Posterior vena cava (tissue), 2 donors: Measurements from ENCODE around the gene ACOT6. TPM values are rescaled to one million over a fixed set of nuclear protein-coding genes. Genes with fewer than 3 reads are reported as not detected.

Source experiments
- DNase-seq: peaks from one replicate; pipeline ENCODE4 v3.0.0-alpha.2; 2020; ENCODE audit warnings: low spot score
- intact Hi-C, 2 donors: fragments of 100-400 bp; cut with DNase I; formaldehyde crosslinking; loops; one replicate each; pipeline versions ENCODE4 v1.14.1 to v1.14.2; 2022 to 2023
- total RNA-seq, 2 donors: library from RNA; stranded (reverse); fragmentation: NEBNext Ultra II Directional; extraction: Animal tissue kit (Norgen Biotek cat#: 25700); gene quantifications; one replicate each; pipeline ENCODE4 v1.2.1, GENCODE V29; 2021
- donor health status: DM: yes; HTN: yes; CAD: no.
- donor health status: DM: yes; HTN: yes; CAD: no.

Gene ACOT6
- total RNA-seq, 2 donors from 2014 or later, result not detected

DNA sequence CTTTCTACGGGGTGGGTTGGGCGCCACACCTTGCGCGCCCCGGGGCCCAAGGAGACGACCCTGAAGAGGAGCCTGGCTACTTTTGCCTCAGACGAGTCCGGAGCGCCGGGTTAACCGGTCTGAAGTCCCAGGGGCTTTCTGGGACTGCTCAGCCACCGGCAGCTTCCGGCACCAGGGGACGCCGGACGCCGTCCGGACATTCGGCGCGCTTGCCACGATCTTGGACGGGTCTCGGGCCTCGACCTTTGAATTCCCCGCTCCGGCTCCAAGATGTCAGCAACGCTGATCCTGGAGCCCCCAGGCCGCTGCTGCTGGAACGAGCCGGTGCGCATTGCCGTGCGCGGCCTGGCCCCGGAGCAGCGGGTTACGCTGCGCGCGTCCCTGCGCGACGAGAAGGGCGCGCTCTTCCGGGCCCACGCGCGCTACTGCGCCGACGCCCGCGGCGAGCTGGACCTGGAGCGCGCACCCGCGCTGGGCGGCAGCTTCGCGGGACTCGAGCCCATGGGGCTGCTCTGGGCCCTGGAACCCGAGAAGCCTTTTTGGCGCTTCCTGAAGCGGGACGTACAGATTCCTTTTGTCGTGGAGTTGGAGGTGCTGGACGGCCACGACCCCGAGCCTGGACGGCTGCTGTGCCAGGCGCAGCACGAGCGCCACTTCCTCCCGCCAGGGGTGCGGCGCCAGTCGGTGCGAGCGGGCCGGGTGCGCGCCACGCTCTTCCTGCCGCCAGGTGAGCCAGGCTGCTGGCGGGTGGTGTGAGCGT lies 20.4 kb upstream of the ACOT6 start, which contains the start of gene ACOT4:
ACOT4 (plus strand) TSS at position 184 of the 760 bp plus-strand sequence; CDS start at position 271, 87 bp downstream.
- intact Hi-C loops, result no loop called here
- DNase-seq, result peak; percentile 79

DNA sequence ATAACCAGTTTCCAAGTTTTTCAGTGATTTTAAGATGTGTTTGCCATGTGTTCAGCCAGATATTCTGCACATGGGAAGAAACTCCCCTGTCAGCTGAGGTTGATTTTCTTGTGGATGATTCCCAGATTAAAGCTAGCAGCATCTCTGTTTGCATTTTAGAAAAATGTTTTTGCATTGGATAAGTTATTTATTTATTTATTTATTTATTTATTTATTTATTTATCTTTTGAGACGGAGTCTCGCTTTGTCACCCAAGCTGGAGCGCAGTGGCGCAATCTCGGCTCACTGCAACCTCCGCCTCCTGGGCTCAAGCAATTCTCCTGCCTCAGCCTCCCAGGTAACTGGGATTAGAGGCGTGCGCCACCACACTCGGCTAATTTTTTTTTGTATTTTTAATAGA lies 17.8 kb upstream of the ACOT6 start:
- intact Hi-C loops, result no loop called here
- no peak for DNase-seq

DNA sequence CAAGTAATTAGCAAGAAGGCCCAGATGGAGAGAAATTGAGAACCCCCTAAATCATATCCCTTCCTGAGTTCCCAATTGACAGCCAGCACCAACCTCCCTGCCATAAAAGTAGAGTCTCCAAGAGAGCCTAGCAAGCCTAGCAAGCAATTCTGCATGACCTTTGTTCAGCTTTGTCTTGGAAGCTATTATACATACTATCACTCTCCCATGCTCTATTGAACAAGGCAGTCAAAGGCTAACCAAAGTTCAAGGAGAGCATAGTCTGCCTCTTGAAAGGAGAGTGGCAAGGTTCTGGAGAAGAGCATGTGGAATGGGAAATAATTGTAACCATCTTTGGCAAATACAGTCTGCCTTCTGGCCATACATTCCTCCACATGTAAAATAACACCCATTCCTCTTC lies 12.8 kb upstream of the ACOT6 start:
- intact Hi-C loops, result no loop called here
- DNase-seq, result no peak

DNA sequence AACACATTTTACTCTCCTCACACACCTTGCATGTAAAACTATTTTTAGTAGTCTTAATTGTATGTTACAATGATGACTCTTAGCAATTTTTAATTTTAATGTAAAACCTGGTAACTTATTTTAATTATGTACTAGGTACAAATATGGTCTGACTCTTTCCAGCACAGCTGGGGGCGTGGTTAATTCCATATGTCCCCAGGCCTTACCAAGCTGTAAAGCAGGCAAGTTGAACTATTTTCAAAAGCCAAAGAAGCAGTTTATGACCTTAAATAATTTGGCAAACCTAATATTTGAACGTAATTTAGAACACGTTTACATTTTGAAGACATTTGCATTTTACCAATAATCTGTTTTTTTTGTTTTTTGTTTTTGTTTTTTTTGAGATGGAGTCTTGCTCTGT lies 9.3 kb upstream of the ACOT6 start:
- DNase-seq, result no peak
- intact Hi-C loops, result no loop called here

DNA sequence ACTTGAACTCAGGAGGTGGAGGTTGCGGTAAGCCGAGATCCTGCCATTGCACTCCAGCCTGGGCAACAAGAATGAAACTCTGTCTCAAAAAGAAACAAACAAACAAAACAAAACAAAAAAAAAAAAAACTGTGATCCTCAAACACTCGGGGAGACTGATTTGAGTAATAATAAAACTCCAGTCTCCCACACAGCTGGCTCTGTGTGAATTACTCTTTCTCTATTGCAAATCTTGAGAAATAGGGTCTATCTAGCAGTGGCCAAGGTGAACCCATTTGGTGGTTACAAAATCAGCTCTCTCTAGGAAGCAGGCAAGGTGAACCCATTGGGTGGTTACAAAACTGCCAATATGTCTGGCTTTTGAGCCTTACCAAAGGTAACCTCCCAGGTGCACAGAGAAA lies 6.0 kb upstream of the ACOT6 start:
- intact Hi-C loops, result no loop called here
- no peak for DNase-seq

DNA sequence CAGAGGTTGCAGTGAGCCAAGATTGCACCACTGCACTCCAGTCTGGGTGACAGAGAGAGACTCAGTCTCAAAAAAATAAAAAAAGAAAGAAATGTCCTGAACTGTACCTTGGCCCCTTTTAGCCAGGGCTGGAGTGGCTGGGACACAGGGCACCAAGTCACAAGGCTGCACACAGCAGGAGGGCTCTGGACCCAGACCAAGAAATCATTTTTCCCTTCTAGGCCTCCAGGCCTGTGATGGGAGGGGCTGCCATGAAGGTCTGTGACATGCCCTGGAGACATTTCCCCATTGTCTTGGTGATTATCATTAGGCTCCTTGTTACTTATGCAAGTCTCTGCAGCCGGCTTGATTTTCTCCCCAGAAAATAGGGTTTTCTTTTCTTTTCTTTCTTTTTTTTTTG lies 5.1 kb upstream of the ACOT6 start:
- peak; percentile 19 for DNase-seq
- intact Hi-C loops, result no loop called here

DNA sequence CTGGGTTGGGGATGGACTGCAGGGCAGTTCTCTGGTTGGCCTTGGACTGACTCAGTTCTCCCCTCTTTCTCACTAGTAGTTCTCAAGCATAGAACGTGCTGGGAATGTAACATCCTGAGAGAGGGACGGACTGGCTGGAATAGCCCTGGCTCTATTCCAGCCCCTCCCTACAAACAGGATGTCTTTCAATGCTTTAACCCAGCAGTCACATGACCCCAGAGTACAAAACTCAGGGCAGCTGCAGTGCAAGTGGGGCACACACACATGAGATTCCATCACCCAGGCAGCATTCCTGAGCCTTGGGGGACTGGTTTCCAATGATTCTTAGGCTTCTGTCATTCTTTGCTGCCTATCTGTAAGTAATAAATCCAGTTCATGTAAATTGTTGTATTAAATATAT lies 1.6 kb upstream of the ACOT6 start:
- intact Hi-C loops, result no loop called here
- no peak for DNase-seq

DNA sequence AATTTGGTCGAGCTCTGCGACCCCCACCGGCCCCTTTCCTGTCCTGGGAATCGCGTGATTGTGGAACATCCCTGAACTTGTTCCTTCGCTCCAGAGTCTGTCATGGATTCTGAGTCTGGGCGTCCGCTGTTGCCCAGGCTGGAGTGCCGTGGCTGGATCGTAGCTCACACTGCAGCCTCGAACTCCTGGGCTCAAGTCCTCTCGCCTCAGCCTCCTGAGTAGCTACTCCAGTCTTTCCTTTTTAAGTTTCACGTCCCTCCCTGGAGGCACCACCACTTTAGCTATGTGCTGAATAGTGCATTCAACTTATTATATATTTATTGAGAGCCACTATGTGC lies 698 bp downstream of the ACOT6 start:
- no peak for DNase-seq

DNA sequence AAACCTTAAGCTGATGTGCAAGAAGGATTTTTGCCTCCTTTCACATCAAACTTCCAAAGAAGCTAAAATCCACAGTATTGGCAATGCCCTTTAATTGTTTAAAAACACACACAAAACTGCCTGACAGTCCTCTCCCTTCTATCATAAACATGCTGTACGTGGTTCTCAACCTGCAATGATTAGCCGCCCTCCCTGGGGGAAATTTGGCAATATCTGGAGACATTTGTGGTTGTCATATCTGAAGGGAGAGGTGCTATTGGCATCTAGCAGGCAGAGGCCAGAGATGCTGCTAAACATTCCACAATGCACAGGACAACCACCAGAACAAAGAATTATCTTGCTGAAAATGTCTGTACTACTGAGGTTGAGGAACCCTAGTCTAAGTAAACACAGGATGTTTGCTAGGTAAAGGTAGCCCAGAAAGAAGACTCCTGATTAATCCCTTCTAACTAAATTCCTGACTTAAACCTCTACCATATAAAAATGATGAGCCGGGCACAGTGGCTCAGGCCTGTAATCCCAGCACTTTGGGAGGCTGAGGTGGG lies 1.2 kb downstream of the ACOT6 start:
- no peak for DNase-seq
- intact Hi-C loops, result no loop called here

More for the DNA sequence above, 698 bp downstream of the ACOT6 start:
- intact Hi-C loops, result no loop called here

DNA sequence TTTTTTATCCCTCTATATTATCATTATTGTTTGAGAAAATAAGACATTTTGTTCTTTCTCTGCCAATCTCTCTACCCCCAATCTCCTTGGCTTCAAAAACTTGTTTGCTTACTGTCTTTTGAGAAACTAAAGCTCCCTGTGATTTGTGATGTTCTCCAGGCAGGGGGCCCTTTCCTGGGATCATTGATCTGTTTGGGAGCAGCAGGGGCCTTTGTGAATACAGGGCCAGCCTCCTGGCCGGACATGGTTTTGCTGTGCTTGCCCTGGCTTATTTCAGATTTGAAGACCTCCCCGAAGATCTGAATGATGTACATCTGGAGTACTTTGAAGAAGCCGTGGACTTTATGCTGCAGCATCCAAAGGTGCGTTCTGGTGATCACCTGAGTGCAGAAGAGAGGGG lies 4.5 kb downstream of the ACOT6 start:
- intact Hi-C loops, result no loop called here
- no peak for DNase-seq

DNA sequence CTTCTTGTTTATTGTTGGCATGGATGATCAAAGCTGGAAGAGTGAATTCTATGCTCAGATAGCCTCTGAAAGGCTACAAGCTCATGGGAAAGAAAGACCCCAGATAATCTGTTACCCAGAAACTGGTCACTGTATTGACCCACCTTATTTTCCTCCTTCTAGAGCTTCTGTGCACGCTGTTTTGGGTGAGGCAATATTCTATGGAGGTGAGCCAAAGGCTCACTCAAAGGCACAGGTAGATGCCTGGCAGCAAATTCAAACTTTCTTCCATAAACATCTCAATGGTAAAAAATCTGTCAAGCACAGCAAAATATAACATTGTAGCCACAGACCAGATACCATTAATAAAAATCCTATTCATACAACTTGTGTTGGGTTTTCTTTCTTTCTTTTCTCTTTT lies 7.2 kb downstream of the ACOT6 start:
- intact Hi-C loops, result no loop called here
- DNase-seq, result no peak

DNA sequence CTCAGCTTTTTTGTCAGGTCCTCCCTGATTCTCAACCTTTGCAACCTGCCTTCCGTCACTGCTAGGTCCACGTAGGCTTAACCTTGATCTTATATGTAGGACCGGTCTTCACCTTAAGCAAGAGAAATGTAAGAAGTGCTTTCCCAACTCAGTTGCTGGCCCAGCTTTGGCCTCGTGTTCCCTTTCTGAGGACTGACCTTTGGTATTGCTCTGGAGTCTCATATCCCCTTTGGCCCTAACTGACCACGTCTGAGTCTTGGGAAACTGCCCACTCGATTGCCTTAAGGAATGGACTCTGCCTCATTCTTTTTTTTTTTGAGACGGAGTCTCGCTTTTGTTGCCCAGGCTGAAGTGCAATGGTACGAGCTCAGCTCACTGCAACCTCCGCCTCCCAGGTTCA lies 8.0 kb downstream of the ACOT6 start:
- no peak for DNase-seq

DNA sequence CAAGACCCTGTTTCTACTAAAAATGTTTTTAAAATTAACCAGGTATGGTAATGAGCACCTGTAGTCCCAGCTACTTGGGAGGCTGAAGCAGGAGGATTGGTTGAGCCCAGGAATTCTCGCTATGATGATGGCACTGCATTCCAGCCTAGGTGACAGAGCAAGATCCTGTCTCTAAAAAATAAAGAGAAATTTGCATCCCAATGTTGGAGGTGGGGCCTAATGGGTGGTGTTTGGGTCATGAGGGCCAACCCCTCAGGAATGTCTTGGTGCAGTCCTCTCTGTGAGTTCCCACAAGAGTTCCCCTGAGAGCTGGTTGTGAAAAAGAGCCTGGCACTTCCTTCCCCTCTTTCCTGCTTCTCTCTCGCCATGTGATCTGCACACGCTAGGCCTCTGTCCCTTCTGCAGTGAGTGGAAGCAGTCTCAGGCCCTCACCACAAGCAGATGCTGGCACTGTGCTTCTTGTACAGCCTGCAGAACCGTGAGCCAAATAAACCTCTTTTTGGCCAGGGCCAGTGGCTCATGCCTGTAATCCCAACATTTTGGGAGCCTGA lies 11.3 kb downstream of the ACOT6 start:
- no peak for DNase-seq
- intact Hi-C loops, result no loop called here

More for the DNA sequence above, 8.0 kb downstream of the ACOT6 start:
- intact Hi-C loops, result no loop called here

DNA sequence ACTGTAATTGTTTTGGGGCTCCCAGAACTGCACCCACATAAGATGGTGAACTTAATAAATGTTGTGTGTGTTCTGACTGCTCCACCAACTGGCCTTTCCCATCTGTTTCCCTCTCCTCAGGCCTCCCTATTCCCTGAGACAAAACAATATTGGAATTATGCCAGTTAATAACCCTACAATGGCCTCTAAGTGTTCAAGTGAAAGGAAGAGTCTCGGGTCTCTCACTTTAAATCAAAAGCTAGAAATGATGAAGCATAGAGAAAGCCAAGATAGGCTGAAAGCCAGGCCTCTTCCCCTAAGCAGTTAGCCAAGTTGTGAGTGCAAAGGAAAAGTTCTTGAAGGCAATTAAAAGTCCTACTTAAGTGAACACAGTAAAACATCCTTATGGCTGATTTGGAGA lies 13.4 kb downstream of the ACOT6 start:
- intact Hi-C loops, result no loop called here
- no peak for DNase-seq

DNA sequence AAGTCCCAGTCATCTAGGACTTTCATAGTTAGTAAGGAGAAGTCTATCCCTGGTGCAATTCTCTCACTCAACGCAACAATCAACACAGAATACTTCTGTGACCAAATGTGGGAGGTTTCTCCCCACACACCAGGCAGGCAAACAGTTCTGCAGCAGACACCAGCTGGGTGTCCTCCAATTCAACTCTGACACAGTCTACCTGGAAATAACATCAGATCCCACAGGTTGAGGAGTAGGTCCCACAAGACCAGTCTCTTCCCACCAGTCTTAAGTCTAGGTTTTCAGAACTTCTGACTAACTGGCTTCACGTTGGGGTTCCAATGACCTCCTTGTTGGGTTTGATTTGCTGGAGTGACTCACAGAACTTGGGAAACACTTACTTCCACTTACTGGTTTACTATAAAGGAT lies 14.8 kb downstream of the ACOT6 start:
- DNase-seq, result no peak

DNA sequence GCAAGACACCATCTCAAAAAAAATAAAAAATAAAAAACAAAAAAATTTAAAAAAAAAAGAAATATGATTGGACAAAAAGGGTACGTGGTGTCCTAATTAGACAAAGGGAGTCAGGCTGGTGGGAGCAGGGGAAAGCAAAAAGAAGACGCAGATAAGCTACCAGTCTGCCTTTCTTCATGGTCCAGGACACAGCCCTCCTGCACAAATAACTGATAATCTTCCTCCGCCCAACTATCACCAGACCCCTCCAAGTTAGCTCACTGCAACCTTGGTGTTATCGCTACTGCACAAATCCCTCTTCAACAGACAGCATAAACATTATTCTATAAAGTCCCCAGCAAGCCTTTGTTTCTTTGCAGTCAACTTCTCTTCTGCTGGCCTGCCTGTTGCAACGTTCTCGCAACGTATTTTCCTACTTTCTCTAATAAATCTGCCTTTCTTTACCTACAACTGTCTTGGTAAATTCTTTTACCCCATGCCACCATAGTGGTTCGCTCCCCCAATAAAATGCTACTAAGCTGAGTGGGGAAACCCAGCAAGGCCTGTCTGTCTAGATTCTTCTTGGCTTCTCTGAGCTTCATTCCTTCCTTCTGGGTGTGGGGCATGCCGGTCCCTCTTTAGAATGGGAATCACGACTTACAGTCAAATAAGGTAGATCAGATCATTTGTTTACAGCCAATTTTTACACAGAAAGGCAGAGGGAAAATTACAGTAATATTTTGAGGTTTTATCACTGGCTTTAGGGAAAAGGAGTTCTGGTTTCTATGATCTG lies 17.9 kb downstream of the ACOT6 start:
- no peak for DNase-seq
- intact Hi-C loops, result loop anchor here (5.0 kb wide), 1 partner anchor 123 kb away; no protein-coding TSS in a partner anchor

More for the DNA sequence above, 14.8 kb downstream of the ACOT6 start:
- intact Hi-C loops, result no loop called here

DNA sequence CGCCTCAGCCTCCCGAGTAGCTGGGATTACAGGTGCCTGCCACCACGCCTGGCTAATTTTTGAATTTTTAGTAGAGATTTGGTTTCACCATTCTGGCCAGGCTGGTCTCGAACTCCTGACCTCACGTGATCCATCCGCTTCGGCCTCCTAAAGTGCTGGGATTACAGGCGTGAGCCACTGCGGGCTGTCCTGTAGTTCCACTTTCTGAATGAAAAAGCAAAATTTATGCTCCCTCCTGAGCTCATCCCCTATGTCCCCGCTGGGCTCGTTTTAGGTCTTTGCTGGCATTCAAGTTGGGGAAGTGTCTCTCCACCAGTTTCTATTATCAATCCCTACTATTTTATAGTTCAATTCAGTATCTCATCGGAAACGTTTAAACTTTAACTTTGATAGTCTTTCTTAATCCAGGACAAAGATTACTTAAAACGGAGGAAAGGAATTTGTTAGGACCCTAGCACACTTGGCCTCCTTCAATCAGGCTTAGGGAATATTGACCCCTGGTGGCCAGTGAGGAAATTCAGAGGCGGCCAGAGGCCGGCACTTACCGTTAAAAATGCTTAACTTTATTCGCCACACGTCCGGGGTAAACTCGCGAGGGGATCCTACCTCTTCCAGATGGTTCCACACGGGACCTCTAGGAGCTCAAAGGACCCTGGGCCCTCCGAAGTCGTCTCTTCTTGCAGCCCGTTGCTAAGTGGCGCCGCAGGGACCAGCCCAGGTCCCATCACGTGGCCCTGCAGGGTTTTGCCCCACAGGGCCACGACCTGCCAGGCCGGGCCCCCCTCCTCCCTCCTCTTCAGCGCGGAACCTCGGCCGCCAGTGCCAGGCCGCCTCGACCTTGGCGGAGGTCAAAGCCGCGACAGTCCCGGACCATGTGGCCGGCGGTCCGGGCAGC lies 21.0 kb downstream of the ACOT6 start:
- intact Hi-C loops, result loop anchor here (5.0 kb wide), 1 partner anchor 126 kb away; no protein-coding TSS in a partner anchor
- peak; percentile 81 for DNase-seq

DNA sequence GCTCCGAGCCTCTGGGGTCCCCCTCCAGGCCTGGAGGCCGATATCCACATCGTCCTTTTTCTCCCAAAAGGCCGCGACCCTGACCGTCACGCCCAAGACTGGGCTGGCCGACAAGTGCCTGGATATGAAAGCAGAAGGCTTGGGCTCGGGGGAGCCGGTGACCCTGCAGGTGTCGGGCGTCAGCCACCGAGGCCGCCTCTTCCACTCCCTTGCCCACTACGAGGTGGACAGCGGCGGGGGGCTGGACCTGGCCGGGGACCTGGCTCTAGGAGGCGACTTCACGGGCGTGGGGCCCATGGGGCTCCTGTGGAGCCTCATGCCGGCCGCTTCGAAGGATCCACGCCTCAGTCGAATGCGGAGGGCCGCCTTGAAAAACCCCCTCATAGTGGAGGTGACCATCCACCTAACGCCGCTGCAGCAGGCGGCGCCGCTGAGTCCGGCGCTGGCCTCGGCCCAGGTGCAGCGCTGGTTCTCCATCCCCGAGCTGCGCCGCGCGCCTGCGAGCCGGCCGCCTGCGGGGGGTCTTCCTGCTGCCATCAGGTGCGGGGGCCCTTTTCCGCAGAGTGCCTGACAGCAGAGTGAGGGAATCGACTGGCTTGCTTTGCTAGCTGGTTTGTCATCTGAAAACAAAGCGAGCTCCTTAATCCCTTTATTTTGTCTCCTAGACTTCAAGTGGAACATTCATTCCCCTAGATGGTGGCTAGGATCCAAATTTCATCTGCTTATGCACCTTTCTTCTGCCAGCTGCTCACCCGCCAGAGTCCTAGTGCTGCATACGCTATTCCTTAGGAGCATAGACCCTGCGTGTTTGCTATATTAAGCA lies 21.9 kb downstream of the ACOT6 start:
- intact Hi-C loops, result loop anchor here (5.0 kb wide), 1 partner anchor 127 kb away; no protein-coding TSS in a partner anchor
- DNase-seq, result peak; percentile 87
